Liver (tissue), 9 donors: Measurements from ENCODE around the gene TMEM17. TPM values are rescaled to one million over a fixed set of nuclear protein-coding genes. Genes with fewer than 3 reads are reported as not detected.

ENCODE experiments used
- DNase-seq: peaks from one replicate; pipeline ENCODE4 v3.0.0-alpha.2; 2017; ENCODE audit warnings: low spot score
- H3K27ac ChIP-seq, 2 donors: one replicate each; pipeline ENCODE4 v1.7.0; 2013; ENCODE audit warnings: inconsistent platforms in 2 of 2, low read length in 2 of 2, control low read depth in 1 of 2, low read depth in 1 of 2, mild to moderate bottlenecking in 1 of 2
- H3K27me3 ChIP-seq, 4 donors: one replicate each; pipeline versions ENCODE4 v1.6.1 to v1.7.0; 2013; ENCODE audit warnings: low read length in 3 of 4, inconsistent platforms in 1 of 4, mild to moderate bottlenecking in 1 of 4, moderate library complexity in 1 of 4; ENCODE audit not compliant: control insufficient read depth in 4 of 4, insufficient read depth in 4 of 4
- H3K36me3 ChIP-seq, 4 donors: one replicate each; pipeline versions ENCODE4 v1.6.1 to v1.7.0; 2013; ENCODE audit warnings: low read length in 3 of 4, mild to moderate bottlenecking in 3 of 4, low read depth in 1 of 4, moderate library complexity in 1 of 4; ENCODE audit not compliant: control insufficient read depth in 4 of 4, insufficient read depth in 3 of 4
- H3K4me1 ChIP-seq, 4 donors: one replicate each; pipeline versions ENCODE4 v1.6.1 to v1.7.0; 2013; ENCODE audit warnings: low read length in 3 of 4, mild to moderate bottlenecking in 3 of 4, moderate library complexity in 1 of 4; ENCODE audit not compliant: control insufficient read depth in 4 of 4, insufficient read depth in 4 of 4
- H3K4me3 ChIP-seq, 3 donors: one replicate each; pipeline versions ENCODE4 v1.6.1 to v1.7.0; 2013; ENCODE audit warnings: low read length in 3 of 3, control low read depth in 1 of 3, low read depth in 1 of 3, mild to moderate bottlenecking in 1 of 3
- H3K9ac ChIP-seq, 2 donors: one replicate each; pipeline ENCODE4 v1.7.0; 2013; ENCODE audit warnings: low read length in 2 of 2, mild to moderate bottlenecking in 2 of 2, moderate library complexity in 2 of 2, control low read depth in 1 of 2, low read depth in 1 of 2
- H3K9me3 ChIP-seq, 4 donors: one replicate each; pipeline versions ENCODE4 v1.6.1 to v1.7.0; 2013; ENCODE audit warnings: low read length in 3 of 4; ENCODE audit not compliant: control insufficient read depth in 4 of 4
- EGR1 ChIP-seq, 2 donors: IDR thresholded peaks; 2 replicates each; pipeline ENCODE4 v1.6.1; 2016 to 2018; ENCODE audit warnings: antibody characterized with exemption in 2 of 2, low read depth in 2 of 2
- FOXA1 ChIP-seq: IDR thresholded peaks from 2 replicates; pipeline ENCODE4 v1.6.1; 2016; ENCODE audit warnings: antibody characterized with exemption
- FOXA2 ChIP-seq: IDR thresholded peaks from 2 replicates; pipeline ENCODE4 v1.6.1; 2016; ENCODE audit warnings: antibody characterized with exemption
- GABPA ChIP-seq, 2 donors: IDR thresholded peaks in 1 of 2; conservative IDR thresholded peaks in 1 of 2; 2 replicates each; pipeline ENCODE4 v1.6.1; 2016; ENCODE audit warnings: antibody characterized with exemption in 2 of 2, mild to moderate bottlenecking in 1 of 2, moderate library complexity in 1 of 2
- HNF4A ChIP-seq, 2 donors: conservative IDR thresholded peaks; 2 replicates each; pipeline ENCODE4 v1.6.1; 2016; ENCODE audit warnings: antibody characterized with exemption in 2 of 2, mild to moderate bottlenecking in 2 of 2
- HNF4G ChIP-seq: IDR thresholded peaks from 2 replicates; pipeline ENCODE4 v1.6.1; 2016; ENCODE audit warnings: antibody characterized with exemption
- JUND ChIP-seq, 2 donors: IDR thresholded peaks; 2 replicates each; pipeline ENCODE4 v1.6.1; 2016; ENCODE audit warnings: antibody characterized with exemption in 2 of 2
- NR2F2 ChIP-seq: IDR thresholded peaks from 2 replicates; pipeline ENCODE4 v1.6.1; 2016; ENCODE audit warnings: antibody characterized with exemption
- RAD21 ChIP-seq, 2 donors: IDR thresholded peaks; 2 replicates each; pipeline ENCODE4 v1.6.1; 2016; ENCODE audit warnings: antibody characterized with exemption in 2 of 2, mild to moderate bottlenecking in 2 of 2
- RXRA ChIP-seq, 2 donors: IDR thresholded peaks; 2 replicates each; pipeline ENCODE4 v1.6.1; 2017 to 2018; ENCODE audit warnings: antibody characterized with exemption in 2 of 2, mild to moderate bottlenecking in 1 of 2
- SP1 ChIP-seq: IDR thresholded peaks from 2 replicates; pipeline ENCODE4 v1.6.1; 2018; ENCODE audit warnings: antibody characterized with exemption, mild to moderate bottlenecking
- TAF1 ChIP-seq: conservative IDR thresholded peaks from 2 replicates; pipeline ENCODE4 v1.6.1; 2016; ENCODE audit warnings: antibody characterized with exemption, mild to moderate bottlenecking
- YY1 ChIP-seq: IDR thresholded peaks from 2 replicates; pipeline ENCODE4 v1.6.1; 2016; ENCODE audit warnings: antibody characterized with exemption, mild to moderate bottlenecking
- WGBS: extraction: QIAGEN DNeasy Blood & Tissue Kit; methylation state at CpG from one replicate; pipeline ENCODE4 v1.1.7; 2013; 5-methylcytosine and 5-hydroxymethylcytosine counted together
- polyA plus RNA-seq, 2 donors: library from polyadenylated mRNA; stranded (reverse) in 1 of 2; unstranded in 1 of 2; fragments of 200-250 nt in 1 of 2; fragments of >200 nt in 1 of 2; fragmentation: Nextera tagmentation in 1 of 2; extraction: Ambion mirVana in 1 of 2; gene quantifications; one replicate each; pipeline versions ENCODE4 v1.2.1 to v1.2.3, GENCODE V29; 2013 to 2015
- total RNA-seq, 2 donors: library from RNA; depleted of rRNA; stranded (reverse); fragments of >200 nt; gene quantifications; one replicate each; pipeline ENCODE4 v1.2.3, GENCODE V29; 2014
- TF ChIP-seq, protein P1 (sequence below): fragments of 150-350 bp; IDR thresholded peaks from 2 replicates; pipeline ENCODE4 v1.5.1; 2017; ENCODE audit warnings: improper control_type of control experiment, low read depth, low read length; ENCODE audit not compliant: missing input control
- TF ChIP-seq, protein P2 (sequence below): IDR thresholded peaks from 2 replicates; pipeline ENCODE4 v1.6.1; 2016; ENCODE audit warnings: antibody characterized with exemption
- TF ChIP-seq, protein P3 (sequence below): IDR thresholded peaks from 2 replicates; pipeline ENCODE4 v1.6.1; 2016; ENCODE audit warnings: antibody characterized with exemption
- TF ChIP-seq, protein P4 (sequence below): IDR thresholded peaks from 2 replicates; pipeline ENCODE4 v1.6.1; 2016; ENCODE audit warnings: antibody characterized with exemption, mild to moderate bottlenecking
- TF ChIP-seq, protein P5 (sequence below): IDR thresholded peaks from 2 replicates; pipeline ENCODE4 v1.6.1; 2016; ENCODE audit warnings: antibody characterized with exemption
- donor health status: healthy.
- donor health status: healthy.
- donor health status: healthy.
- donor health status: healthy.
- donor health status: healthy.

Gene TMEM17
- total and polyA plus RNA-seq, 4 donors, result 0.70 to 1.9 (median 1.2) TPM

DNA sequence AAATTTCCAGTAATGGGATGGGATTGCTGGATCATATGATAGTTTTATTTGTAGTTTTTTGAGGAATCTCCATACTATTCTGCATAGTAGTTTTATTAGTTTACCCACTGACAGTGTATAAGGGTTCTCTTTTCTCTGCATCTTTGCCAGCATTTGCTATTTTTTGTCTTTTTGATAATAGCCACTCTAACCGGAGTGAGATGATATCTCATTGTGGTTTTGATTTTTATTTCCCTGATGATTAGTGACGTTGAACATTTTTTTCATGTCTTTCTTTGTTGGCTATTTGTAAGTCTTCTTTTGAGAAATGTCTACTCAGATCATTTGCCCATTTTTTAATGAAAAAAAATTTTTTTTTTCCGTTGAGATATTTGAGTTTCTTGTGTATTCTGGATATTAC, 26.1 kb downstream of the TMEM17 start:
- no peak for DNase-seq
- no peaks in the 10 kb centered on the region for H3K9me3 ChIP-seq
- 88% methylated on average over 3 of the region's 3 CpGs for WGBS
- no peak for TF ChIP-seq GABPA (IDR thresholded peaks at IDR 0.05 in 1 of 2, conservative IDR thresholded peaks at IDR 0.05 in 1 of 2)
- TF ChIP-seq, protein P1, sequence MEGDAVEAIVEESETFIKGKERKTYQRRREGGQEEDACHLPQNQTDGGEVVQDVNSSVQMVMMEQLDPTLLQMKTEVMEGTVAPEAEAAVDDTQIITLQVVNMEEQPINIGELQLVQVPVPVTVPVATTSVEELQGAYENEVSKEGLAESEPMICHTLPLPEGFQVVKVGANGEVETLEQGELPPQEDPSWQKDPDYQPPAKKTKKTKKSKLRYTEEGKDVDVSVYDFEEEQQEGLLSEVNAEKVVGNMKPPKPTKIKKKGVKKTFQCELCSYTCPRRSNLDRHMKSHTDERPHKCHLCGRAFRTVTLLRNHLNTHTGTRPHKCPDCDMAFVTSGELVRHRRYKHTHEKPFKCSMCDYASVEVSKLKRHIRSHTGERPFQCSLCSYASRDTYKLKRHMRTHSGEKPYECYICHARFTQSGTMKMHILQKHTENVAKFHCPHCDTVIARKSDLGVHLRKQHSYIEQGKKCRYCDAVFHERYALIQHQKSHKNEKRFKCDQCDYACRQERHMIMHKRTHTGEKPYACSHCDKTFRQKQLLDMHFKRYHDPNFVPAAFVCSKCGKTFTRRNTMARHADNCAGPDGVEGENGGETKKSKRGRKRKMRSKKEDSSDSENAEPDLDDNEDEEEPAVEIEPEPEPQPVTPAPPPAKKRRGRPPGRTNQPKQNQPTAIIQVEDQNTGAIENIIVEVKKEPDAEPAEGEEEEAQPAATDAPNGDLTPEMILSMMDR, result no peak
- no peak overlapping the region for H3K4me3 ChIP-seq
- H3K4me1 ChIP-seq, result peaks cover 2 to 9% (median 7%) of the 10 kb centered on the region in 4 donors
- H3K36me3 ChIP-seq, result no peaks in the 10 kb centered on the region
- H3K9ac ChIP-seq, result no peak overlapping the region
- no peak overlapping the region for H3K27ac ChIP-seq
- no peaks in the 10 kb centered on the region for H3K27me3 ChIP-seq

DNA sequence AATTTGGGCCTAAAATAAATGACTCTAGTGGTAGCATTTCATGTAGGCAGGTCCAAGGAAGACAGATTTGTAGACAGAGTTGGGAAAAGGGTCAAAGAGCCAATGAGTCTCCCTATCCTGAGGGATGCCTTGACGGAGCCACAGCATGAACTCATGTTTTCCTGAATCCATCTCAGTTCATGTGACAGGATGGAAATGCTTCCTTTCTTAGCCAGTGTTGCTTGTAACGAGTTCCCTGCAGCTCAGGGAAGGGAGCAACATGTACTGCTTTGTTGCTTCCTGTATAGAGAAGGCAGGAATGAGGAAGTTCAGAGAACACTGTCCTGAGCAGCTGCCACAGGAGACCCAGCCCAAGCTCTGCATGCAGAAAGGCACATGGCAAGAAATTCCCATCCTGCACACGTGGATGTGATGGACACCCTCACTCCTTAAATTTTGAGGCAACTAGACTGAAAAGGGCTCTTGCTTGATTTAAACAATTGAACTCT, 27.9 kb downstream of the TMEM17 start:
- no peak overlapping the region for H3K27ac ChIP-seq
- DNase-seq, result no peak
- no peaks in the 10 kb centered on the region for H3K27me3 ChIP-seq
- no peak overlapping the region for H3K9ac ChIP-seq
- H3K9me3 ChIP-seq, result no peaks in the 10 kb centered on the region
- no peak overlapping the region for H3K4me3 ChIP-seq
- H3K36me3 ChIP-seq, result no peaks in the 10 kb centered on the region
- TF ChIP-seq YY1 (no peak), RAD21 (IDR thresholded peaks at IDR 0.05) (peak in 1 of 2 donors; percentile 45), SP1 (peak; percentile 73), FOXA1 (no peak), HNF4G (no peak), HNF4A (conservative IDR thresholded peaks at IDR 0.05) (no peak), GABPA (IDR thresholded peaks at IDR 0.05 in 1 of 2, conservative IDR thresholded peaks at IDR 0.05 in 1 of 2) (peak; percentile 36 to 57), FOXA2 (no peak), TAF1 (no peak), RXRA (IDR thresholded peaks at IDR 0.05) (peak; percentile 15 to 53), EGR1 (IDR thresholded peaks at IDR 0.05; ENCODE audit: low read depth in 2 of 2) (no peak), NR2F2 (peak; percentile 76), JUND (IDR thresholded peaks at IDR 0.05) (peak in 1 of 2 donors; percentile 51)
- TF ChIP-seq, protein P2, sequence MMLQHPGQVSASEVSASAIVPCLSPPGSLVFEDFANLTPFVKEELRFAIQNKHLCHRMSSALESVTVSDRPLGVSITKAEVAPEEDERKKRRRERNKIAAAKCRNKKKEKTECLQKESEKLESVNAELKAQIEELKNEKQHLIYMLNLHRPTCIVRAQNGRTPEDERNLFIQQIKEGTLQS, result no peak
- TF ChIP-seq, protein P3, sequence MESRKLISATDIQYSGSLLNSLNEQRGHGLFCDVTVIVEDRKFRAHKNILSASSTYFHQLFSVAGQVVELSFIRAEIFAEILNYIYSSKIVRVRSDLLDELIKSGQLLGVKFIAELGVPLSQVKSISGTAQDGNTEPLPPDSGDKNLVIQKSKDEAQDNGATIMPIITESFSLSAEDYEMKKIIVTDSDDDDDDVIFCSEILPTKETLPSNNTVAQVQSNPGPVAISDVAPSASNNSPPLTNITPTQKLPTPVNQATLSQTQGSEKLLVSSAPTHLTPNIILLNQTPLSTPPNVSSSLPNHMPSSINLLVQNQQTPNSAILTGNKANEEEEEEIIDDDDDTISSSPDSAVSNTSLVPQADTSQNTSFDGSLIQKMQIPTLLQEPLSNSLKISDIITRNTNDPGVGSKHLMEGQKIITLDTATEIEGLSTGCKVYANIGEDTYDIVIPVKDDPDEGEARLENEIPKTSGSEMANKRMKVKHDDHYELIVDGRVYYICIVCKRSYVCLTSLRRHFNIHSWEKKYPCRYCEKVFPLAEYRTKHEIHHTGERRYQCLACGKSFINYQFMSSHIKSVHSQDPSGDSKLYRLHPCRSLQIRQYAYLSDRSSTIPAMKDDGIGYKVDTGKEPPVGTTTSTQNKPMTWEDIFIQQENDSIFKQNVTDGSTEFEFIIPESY, result no peak
- TF ChIP-seq, protein P1, result no peak
- TF ChIP-seq, protein P4, sequence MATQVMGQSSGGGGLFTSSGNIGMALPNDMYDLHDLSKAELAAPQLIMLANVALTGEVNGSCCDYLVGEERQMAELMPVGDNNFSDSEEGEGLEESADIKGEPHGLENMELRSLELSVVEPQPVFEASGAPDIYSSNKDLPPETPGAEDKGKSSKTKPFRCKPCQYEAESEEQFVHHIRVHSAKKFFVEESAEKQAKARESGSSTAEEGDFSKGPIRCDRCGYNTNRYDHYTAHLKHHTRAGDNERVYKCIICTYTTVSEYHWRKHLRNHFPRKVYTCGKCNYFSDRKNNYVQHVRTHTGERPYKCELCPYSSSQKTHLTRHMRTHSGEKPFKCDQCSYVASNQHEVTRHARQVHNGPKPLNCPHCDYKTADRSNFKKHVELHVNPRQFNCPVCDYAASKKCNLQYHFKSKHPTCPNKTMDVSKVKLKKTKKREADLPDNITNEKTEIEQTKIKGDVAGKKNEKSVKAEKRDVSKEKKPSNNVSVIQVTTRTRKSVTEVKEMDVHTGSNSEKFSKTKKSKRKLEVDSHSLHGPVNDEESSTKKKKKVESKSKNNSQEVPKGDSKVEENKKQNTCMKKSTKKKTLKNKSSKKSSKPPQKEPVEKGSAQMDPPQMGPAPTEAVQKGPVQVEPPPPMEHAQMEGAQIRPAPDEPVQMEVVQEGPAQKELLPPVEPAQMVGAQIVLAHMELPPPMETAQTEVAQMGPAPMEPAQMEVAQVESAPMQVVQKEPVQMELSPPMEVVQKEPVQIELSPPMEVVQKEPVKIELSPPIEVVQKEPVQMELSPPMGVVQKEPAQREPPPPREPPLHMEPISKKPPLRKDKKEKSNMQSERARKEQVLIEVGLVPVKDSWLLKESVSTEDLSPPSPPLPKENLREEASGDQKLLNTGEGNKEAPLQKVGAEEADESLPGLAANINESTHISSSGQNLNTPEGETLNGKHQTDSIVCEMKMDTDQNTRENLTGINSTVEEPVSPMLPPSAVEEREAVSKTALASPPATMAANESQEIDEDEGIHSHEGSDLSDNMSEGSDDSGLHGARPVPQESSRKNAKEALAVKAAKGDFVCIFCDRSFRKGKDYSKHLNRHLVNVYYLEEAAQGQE, result no peak
- TF ChIP-seq, protein P5, sequence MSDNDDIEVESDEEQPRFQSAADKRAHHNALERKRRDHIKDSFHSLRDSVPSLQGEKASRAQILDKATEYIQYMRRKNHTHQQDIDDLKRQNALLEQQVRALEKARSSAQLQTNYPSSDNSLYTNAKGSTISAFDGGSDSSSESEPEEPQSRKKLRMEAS, result peak; percentile 76
- H3K4me1 ChIP-seq, result peaks cover 2 to 15% (median 10%) of the 10 kb centered on the region in 4 donors
- WGBS, result 64% methylated on average over 3 of the region's 3 CpGs
